ENCODE results near the gene IMMT.
"Not testable (repeated sequence)": the region's sequence is repeated elsewhere in the genome, so short reads cannot be mapped to it uniquely, and the experiment has no call there.

Gene IMMT

DNA sequence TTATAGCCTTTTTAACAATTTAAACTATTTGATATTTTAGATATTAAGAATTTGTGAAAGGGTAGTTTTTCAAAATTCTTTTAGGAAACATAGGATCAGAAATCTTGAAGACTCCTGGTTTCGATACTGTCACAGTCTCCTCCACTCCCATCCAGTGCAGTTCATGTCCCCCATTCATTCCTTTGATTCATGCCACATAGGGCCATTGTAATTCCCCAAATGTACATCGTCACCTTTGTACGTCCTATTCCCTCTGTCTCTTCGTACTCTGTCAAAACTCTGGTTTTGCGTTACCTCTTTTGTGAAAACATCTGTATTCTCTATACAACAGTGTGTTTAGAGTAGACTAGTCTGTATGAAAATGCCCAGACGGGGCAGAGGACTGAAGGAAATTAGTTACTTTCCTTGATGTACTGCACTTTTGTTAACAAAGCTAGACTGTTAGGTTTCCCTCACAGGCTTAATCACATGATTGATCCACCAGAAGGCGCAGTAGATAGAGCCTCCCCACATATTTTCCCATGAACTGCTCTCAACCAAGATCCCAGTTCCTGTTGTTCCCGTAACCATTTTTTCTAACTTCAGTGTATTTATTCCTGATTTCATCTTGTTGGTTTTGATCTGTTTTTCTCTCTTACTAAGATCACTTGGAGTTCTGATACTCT lies 6.5 kb upstream of the IMMT start:
- no peak for DNase-seq (ENCODE audit: low read depth)
- TF ChIP-seq, protein P1, sequence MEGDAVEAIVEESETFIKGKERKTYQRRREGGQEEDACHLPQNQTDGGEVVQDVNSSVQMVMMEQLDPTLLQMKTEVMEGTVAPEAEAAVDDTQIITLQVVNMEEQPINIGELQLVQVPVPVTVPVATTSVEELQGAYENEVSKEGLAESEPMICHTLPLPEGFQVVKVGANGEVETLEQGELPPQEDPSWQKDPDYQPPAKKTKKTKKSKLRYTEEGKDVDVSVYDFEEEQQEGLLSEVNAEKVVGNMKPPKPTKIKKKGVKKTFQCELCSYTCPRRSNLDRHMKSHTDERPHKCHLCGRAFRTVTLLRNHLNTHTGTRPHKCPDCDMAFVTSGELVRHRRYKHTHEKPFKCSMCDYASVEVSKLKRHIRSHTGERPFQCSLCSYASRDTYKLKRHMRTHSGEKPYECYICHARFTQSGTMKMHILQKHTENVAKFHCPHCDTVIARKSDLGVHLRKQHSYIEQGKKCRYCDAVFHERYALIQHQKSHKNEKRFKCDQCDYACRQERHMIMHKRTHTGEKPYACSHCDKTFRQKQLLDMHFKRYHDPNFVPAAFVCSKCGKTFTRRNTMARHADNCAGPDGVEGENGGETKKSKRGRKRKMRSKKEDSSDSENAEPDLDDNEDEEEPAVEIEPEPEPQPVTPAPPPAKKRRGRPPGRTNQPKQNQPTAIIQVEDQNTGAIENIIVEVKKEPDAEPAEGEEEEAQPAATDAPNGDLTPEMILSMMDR (IDR thresholded peaks at IDR 0.05; ENCODE audit: insufficient read depth, low read depth, low read length, missing control alignments), result no peak
- H3K4me3 ChIP-seq (ENCODE audit: low read length), result no peak overlapping the region

DNA sequence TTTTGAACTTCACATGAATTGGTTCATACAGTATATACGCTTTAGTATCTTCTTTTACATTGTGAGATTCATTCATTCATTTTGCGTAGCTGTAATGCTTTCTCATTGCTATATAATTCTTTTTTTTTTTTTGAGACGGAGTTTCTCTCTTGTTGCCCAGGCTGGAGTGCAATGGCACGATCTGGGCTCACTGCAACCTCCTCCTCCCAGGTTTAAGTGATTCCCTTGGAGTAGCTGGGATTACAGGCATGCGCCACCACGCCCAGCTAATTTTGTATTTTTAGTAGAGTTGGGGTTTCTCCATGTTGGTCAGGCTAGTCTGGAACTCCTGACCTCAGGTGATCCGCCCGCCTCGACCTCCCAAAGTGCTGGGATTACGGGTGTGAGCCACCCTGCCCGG lies 5.3 kb upstream of the IMMT start:
- peak overlapping the region; percentile 67 for H3K4me3 ChIP-seq (ENCODE audit: low read length)
- DNase-seq (ENCODE audit: low read depth), result not testable (repeated sequence)

DNA sequence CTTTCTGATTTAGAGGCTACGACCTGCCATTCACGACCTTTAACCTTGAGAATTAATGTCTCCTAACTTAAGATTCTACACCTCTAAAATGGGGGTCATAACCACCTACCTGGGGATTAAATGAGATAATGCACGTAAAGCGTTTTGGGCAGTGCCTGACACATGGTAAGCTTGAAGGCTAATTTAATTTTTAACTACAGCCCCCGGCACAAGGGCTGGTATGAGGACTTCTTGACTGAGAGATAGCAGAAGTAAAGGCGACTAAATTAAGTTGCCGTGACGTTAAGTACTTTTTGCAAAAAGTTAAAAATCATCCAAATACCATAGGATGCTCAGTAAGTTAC lies 4.5 kb upstream of the IMMT start:
- DNase-seq (ENCODE audit: low read depth), result no peak
- TF ChIP-seq, protein P1 (IDR thresholded peaks at IDR 0.05; ENCODE audit: insufficient read depth, low read depth, low read length, missing control alignments), result no peak

DNA sequence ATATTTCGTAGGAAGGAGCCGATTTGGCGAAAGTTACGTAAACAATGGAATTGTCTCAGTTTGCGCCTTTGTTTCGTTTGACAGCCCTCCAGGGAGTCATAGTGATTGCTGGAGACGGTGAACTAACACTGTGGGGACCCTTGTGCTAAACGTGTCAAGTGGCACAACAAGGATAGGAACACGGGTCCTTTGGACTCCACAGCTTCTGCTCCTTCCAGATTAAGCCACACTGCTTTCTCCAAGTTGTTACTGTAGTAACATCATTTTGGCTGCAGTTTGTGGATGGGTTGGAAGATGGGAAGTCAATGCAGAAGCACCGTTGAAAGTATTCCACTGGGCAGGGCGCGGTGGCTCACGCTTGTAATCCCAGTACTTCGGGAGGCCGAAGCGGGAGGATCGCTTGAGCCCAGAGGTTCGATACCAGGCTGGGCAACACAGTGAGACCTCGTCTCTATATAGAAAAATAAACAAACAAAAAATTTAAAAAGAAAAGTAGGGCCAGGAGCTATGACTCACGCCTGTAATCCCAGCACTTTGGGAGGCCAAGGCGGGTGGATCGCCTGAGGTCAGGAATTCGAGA lies 636 bp upstream of the IMMT start:
- TF ChIP-seq, protein P1 (IDR thresholded peaks at IDR 0.05; ENCODE audit: insufficient read depth, low read depth, low read length, missing control alignments), result no peak
- peak overlapping the region; percentile 88 for H3K4me3 ChIP-seq (ENCODE audit: low read length)
- no peak for DNase-seq (ENCODE audit: low read depth)

More for the DNA sequence above, 4.5 kb upstream of the IMMT start:
- H3K4me3 ChIP-seq (ENCODE audit: low read length), result peak overlapping the region; percentile 67

DNA sequence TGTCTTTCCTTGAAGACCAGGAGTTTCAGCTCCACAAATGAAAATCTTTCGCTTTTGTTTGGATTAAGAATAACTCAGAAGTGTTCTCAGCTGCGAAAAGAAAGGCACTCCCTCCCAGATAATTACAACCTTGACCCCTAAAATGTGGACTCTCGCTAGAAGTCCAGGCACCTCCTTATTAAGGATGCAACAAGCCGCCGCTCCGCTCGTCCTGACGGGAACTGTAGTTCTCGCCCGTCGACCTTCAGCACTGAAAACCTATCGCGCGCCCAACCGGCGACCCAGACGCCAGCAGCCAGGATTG lies 559 bp downstream of the IMMT start:
- peak overlapping the region; percentile 88 for H3K4me3 ChIP-seq (ENCODE audit: low read length)
- DNase-seq (ENCODE audit: low read depth), result no peak
- TF ChIP-seq, protein P1 (IDR thresholded peaks at IDR 0.05; ENCODE audit: insufficient read depth, low read depth, low read length, missing control alignments), result no peak

DNA sequence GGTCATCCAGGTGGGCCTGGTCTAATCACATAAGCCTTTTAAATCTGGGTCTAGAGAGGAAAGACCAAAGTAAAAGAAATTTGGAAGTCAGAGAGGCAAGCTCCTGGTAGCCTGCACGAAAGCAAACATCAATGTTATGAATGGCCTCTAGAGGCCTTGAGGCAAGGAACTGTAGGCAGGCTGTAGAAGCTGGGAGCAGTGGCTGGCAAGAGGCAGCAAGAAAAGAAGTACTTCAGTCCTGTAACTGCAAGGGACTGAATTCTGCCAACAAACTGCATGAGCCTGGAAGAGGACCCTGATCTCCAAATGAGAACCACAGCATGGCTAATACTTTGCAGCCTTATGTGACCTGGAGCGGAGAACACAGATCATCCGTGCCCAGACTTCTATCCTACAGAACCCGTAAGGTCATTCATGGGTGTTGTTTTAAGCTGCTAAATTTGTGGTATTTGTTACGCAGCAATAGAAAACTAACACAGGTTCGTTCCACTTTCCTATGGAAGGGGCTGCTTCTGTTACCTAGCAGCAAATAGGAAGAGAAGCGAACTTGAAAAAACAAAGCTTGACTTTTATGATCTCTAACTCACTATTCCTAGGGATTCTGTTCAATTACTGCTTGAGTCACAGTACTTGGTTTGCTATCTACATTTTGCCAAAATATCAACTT lies 1.2 kb downstream of the IMMT start:
- TF ChIP-seq, protein P1 (IDR thresholded peaks at IDR 0.05; ENCODE audit: insufficient read depth, low read depth, low read length, missing control alignments), result no peak
- DNase-seq (ENCODE audit: low read depth), result peak; percentile 28
- H3K4me3 ChIP-seq (ENCODE audit: low read length), result peak overlapping the region; percentile 88

DNA sequence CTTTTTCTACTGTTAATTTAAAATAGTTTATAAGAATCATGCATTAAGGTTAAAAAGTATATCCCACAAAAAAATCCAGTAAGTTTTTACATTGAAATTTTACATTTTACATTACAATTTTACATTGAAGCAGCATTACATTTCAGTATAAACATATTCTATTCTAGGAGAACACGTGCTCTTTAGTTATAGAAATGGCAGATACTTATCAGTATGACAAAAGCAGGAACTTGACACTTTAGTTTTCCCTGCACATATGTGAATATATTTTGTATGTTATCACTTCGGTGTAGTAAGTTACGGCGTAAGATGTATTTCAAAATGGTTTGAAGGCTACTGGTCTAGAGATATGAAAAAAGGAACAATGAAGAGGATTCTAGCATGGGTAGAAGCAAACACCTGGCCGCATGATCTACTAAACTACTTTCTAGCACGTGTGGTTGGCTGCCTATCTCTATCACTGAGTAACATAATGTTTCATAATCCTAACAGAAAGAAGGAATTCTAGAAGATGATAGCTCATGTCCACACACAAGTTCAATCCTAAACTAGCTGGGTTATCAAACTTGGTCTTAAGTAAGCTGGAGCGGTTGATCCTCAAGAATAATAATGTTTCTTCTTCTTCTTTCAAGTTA lies 5.4 kb downstream of the IMMT start:
- TF ChIP-seq, protein P1 (IDR thresholded peaks at IDR 0.05; ENCODE audit: insufficient read depth, low read depth, low read length, missing control alignments), result no peak
- no peak for DNase-seq (ENCODE audit: low read depth)
- no peak overlapping the region for H3K4me3 ChIP-seq (ENCODE audit: low read length)

Measured in epithelial cell of esophagus (primary cell).